AG04450 (cell line): ENCODE measurements around the gene ZDHHC3. TPM values are rescaled to one million over a fixed set of nuclear protein-coding genes. Genes with fewer than 3 reads are reported as not detected.

Experiments used
- CTCF ChIA-PET: fragments of 300-600, 350-600 bp; formaldehyde crosslinking; extraction: SDS; loops from one replicate; lab custom pipeline; 2022; ENCODE audit warnings: antibody characterized with exemption, inconsistent platforms; lab: Charles Lee
- POLR2A ChIA-PET: fragments of 350-600 bp; formaldehyde crosslinking; extraction: SDS; loops from one replicate; lab custom pipeline; 2021; ENCODE audit warnings: antibody characterized with exemption, inconsistent platforms; lab: Yijun Ruan, JAX
- DNase-seq: peaks from one replicate; pipeline ENCODE4 v3.0.0-alpha.2; 2011; ENCODE audit warnings: low read depth, low spot score
- H3K27ac ChIP-seq: one replicate; pipeline ENCODE4 v1.5.1; 2012; ENCODE audit warnings: low read depth, low read length, control low read depth
- H3K27me3 ChIP-seq: one replicate; pipeline ENCODE4 v1.6.0; 2012; ENCODE audit warnings: low read length; ENCODE audit not compliant: control insufficient read depth, insufficient read depth
- H3K4me3 ChIP-seq: 2 replicates; pipeline ENCODE4 v1.5.1; 2011; ENCODE audit warnings: mild to moderate bottlenecking, low read depth, low read length, control low read depth
- H3K9me3 ChIP-seq: 2 replicates; pipeline ENCODE4 v1.5.1; 2012; ENCODE audit warnings: low read length; ENCODE audit not compliant: control insufficient read depth, insufficient read depth
- CTCF ChIP-seq: IDR thresholded peaks from 2 replicates; pipeline ENCODE4 v1.5.1; 2011; ENCODE audit warnings: low read depth, low read length, control low read depth, inconsistent platforms
- polyA minus RNA-seq: library from RNA; depleted of rRNA, polyadenylated mRNA; stranded (reverse); fragments of >200 nt; gene quantifications from 2 replicates; pipeline ENCODE4 v1.2.3, GENCODE V29; 2011; rRNA and poly(A)+ RNA removed
- polyA plus RNA-seq: library from polyadenylated mRNA; depleted of rRNA; stranded (reverse); fragments of >200 nt; gene quantifications from 2 replicates; pipeline ENCODE4 v1.2.3, GENCODE V29; 2011; rRNA removed

The ZDHHC3 gene
- polyA plus RNA-seq = 92.7 and 124 TPM in 2 replicates
- 168 and 253 TPM in 2 replicates for polyA minus RNA-seq

GRCh38 chr3:44976002-44976815 lies at the start of gene ZDHHC3, which contains the start of gene EXOSC7:
Gene ZDHHC3, minus strand, starts transcription at chr3:44976174. Its CDS starts 16,738 bp downstream, at chr3:44959436.
Gene EXOSC7, plus strand, starts transcription at chr3:44976244. Its CDS starts 34 bp downstream, at chr3:44976278.
- Histone ChIP-seq H3K27me3 (no peaks in the 10 kb centered on the region), H3K9me3 (no peaks in the 10 kb centered on the region), H3K4me3 (peak within 1 kb of the TSS; percentile 96), H3K27ac (peak within 1 kb of the TSS; percentile 68)
- ChIA-PET CTCF (interaction anchor here (5.5 kb wide), 1 partner anchor 15 kb away, joined by 47 read pairs; no protein-coding TSS in a partner anchor), POLR2A (interaction anchor here (0.6 to 1.5 kb wide), 8 partner anchors 17 to 531 kb away, joined by 3 to 8 read pairs (median 4); no protein-coding TSS in a partner anchor)
- DNase-seq = peak; percentile 49
- TF ChIP-seq CTCF = no peak

- H3K4me3 ChIP-seq = no peak overlapping the region
- ChIA-PET POLR2A (no interaction called here), CTCF (no interaction called here)
- peaks cover under 1% of the 10 kb centered on the region for H3K9me3 ChIP-seq
- H3K27me3 ChIP-seq = no peaks in the 10 kb centered on the region
- H3K27ac ChIP-seq = no peak overlapping the region
- DNase-seq = no peak
- TF ChIP-seq CTCF = no peak
These were observed 48.7 kb upstream of the ZDHHC3 start for GRCh38 chr3:45024542-45025255.

- Histone ChIP-seq H3K27me3 (no peaks in the 10 kb centered on the region), H3K4me3 (no peak overlapping the region), H3K27ac (no peak overlapping the region), H3K9me3 (no peaks in the 10 kb centered on the region)
- ChIA-PET CTCF (no interaction called here), POLR2A (interaction anchor here (1.2 kb wide), 1 partner anchor 12 kb away, joined by 6 read pairs; no protein-coding TSS in a partner anchor)
- TF ChIP-seq CTCF = no peak
- DNase-seq = no peak
These were observed 47.7 kb upstream of the ZDHHC3 start for GRCh38 chr3:45023675-45024074.

GRCh38 chr3:45021524-45022297 lies 45.7 kb upstream of the ZDHHC3 start:
- Histone ChIP-seq H3K9me3 (no peaks in the 10 kb centered on the region), H3K27ac (no peak overlapping the region), H3K4me3 (no peak overlapping the region), H3K27me3 (no peaks in the 10 kb centered on the region)
- POLR2A ChIA-PET = no interaction called here
- CTCF ChIA-PET = no interaction called here
- no peak for DNase-seq
- TF ChIP-seq CTCF = no peak
